ENCODE results near the gene TSPAN3. TPM values are rescaled to one million over a fixed set of nuclear protein-coding genes. Genes with fewer than 3 reads are reported as not detected.

Gene TSPAN3
- total and polyA plus RNA-seq, 10 of the 15 experiments (the other 5 are each of a cell fraction or from before 2014, with no cell fraction given), result 18.9 to 114 (median 57.2) TPM

GRCh38 chr15:77022646-77023575, 48.0 kb downstream of the TSPAN3 start (continued):
- TF ChIP-seq ATF2 (IDR thresholded peaks at IDR 0.05; ENCODE audit: low read length), result no peak
- TF ChIP-seq EP300 (IDR thresholded peaks at IDR 0.05; ENCODE audit: borderline replicate concordance in 1 of 2, control insufficient read depth in 1 of 2, low read depth in 2 of 2, low read length in 2 of 2), result no peak
- TF ChIP-seq POLR2AphosphoS2 (IDR thresholded peaks at IDR 0.05; ENCODE audit: low read depth, low read length), result no peak
- TF ChIP-seq RELA (IDR thresholded peaks at IDR 0.05; ENCODE audit: borderline replicate concordance, partially characterized antibody), result no peak
- no peak for TF ChIP-seq KAT2A (conservative IDR thresholded peaks at IDR 0.05; ENCODE audit: control insufficient read depth, low read depth, low read length)
- no peak for TF ChIP-seq RAD21 (IDR thresholded peaks at IDR 0.05; ENCODE audit: insufficient read depth, low read depth, low read length)
- no peak for TF ChIP-seq IRF3 (IDR thresholded peaks at IDR 0.05)
